Keratinocyte (primary cell): ENCODE results near the gene ZNRF1. TPM values are rescaled to one million over a fixed set of nuclear protein-coding genes. Genes with fewer than 3 reads are reported as not detected.
A peak's percentile ranks its signal among the peaks of the same experiment; 100 is the strongest.

Experiments
- DNase-seq: peaks from one replicate; pipeline ENCODE4 v3.0.0-alpha.2; 2011; ENCODE audit warnings: low read depth, missing footprints, low spot score
- FAIRE-seq: peaks from 2 replicates; lab custom pipeline; 2011; peaks lifted over from hg19 to GRCh38; lab: Jason Lieb, UNC
- H2AFZ ChIP-seq: 2 replicates; pipeline ENCODE4 v1.6.0; 2012; ENCODE audit warnings: low read length, control low read depth, inconsistent platforms; ENCODE audit not compliant: control insufficient read depth
- H3K27ac ChIP-seq: 2 replicates; pipeline ENCODE4 v1.5.1; 2011; ENCODE audit warnings: low read length; ENCODE audit not compliant: control insufficient read depth, insufficient read depth
- H3K27me3 ChIP-seq: 3 replicates; pipeline ENCODE4 v1.6.0; 2011; ENCODE audit warnings: low read length; ENCODE audit not compliant: control insufficient read depth, insufficient read depth; ENCODE audit errors: extremely low read depth
- H3K36me3 ChIP-seq, 2 experiments: 2 replicates in 1 of 2; 3 replicates in 1 of 2; pipeline ENCODE4 v1.5.1; 2011; ENCODE audit warnings: low read length in 2 of 2, mild to moderate bottlenecking in 1 of 2; ENCODE audit not compliant: control insufficient read depth in 2 of 2, insufficient read depth in 2 of 2; ENCODE audit errors: extremely low read depth in 1 of 2
- H3K4me1 ChIP-seq: 3 replicates; pipeline ENCODE4 v1.5.1; 2011; ENCODE audit warnings: low read length; ENCODE audit not compliant: control insufficient read depth, insufficient read depth; ENCODE audit errors: extremely low read depth
- H3K4me2 ChIP-seq: 3 replicates; pipeline ENCODE4 v1.6.0; 2011; ENCODE audit warnings: low read depth, low read length; ENCODE audit not compliant: control insufficient read depth, insufficient read depth; ENCODE audit errors: extremely low read depth
- H3K4me3 ChIP-seq, 3 experiments: fragments of 200-600 bp in 1 of 3; sonication (generic) in 1 of 3; 2 replicates in 2 of 3; 3 replicates in 1 of 3; pipeline ENCODE4 v1.5.1; 2011 to 2016; ENCODE audit warnings: low read length in 3 of 3, mild to moderate bottlenecking in 3 of 3, control low read depth in 2 of 3, inconsistent platforms in 1 of 3, low read depth in 1 of 3, mixed read lengths in 1 of 3, mixed run types in 1 of 3, moderate library complexity in 1 of 3; ENCODE audit not compliant: control insufficient read depth in 2 of 3, insufficient read depth in 2 of 3; ENCODE audit errors: extremely low read depth in 1 of 3
- H3K79me2 ChIP-seq: 2 replicates; pipeline ENCODE4 v1.6.0; 2012; ENCODE audit warnings: low read length; ENCODE audit not compliant: control insufficient read depth, insufficient read depth
- H3K9ac ChIP-seq: 3 replicates; pipeline ENCODE4 v1.6.0; 2011; ENCODE audit warnings: low read length; ENCODE audit not compliant: control insufficient read depth, insufficient read depth; ENCODE audit errors: extremely low read depth
- H3K9me1 ChIP-seq: 3 replicates; pipeline ENCODE4 v1.6.0; 2011; ENCODE audit warnings: low read length; ENCODE audit not compliant: control insufficient read depth, insufficient read depth; ENCODE audit errors: extremely low read depth
- H3K9me3 ChIP-seq: 2 replicates; pipeline ENCODE4 v1.5.1; 2012; ENCODE audit warnings: low read depth, low read length; ENCODE audit not compliant: control insufficient read depth
- H4K20me1 ChIP-seq: 3 replicates; pipeline ENCODE4 v1.6.0; 2011; ENCODE audit warnings: low read length; ENCODE audit not compliant: control insufficient read depth, insufficient read depth; ENCODE audit errors: extremely low read depth
- CTCF ChIP-seq, 3 experiments: IDR thresholded peaks in 1 of 3; conservative IDR thresholded peaks in 1 of 3; optimal IDR thresholded peaks in 1 of 3; 2 replicates in 2 of 3; 3 replicates in 1 of 3; pipeline versions ENCODE3 to v1.5.1; 2011; ENCODE audit warnings: low read length in 3 of 3, mild to moderate bottlenecking in 3 of 3, moderate library complexity in 2 of 3, control low read depth in 1 of 3, inconsistent platforms in 1 of 3; ENCODE audit not compliant: insufficient read depth in 2 of 3; ENCODE audit errors: extremely low read depth in 1 of 3
- EZH2 ChIP-seq: IDR thresholded peaks from one replicate; pipeline ENCODE4 v1.6.1; 2012; ENCODE audit warnings: inconsistent platforms, mild to moderate bottlenecking, low read length, moderate library complexity
- dilution Hi-C: fragments of 300-500 bp; cut with MboI; formaldehyde crosslinking; loops from one replicate; pipeline ENCODE4 v1.7.0; 2020; ENCODE audit warnings: low sequenced_read_pairs; ENCODE audit not compliant: extremely low pct_ligation_motif_present
- polyA plus RNA-seq, 5 experiments: library from polyadenylated mRNA; depleted of rRNA in 3 of 5; stranded (reverse) in 3 of 5; stranded (forward) in 1 of 5; unstranded in 1 of 5; fragments of >200 nt; gene quantifications; 1 replicate in 1 of 5; 2 replicates in 3 of 5; 3 replicates in 1 of 5; pipeline versions ENCODE4 v1.2.1 to v1.2.3, GENCODE V29; 2011 to 2012; ENCODE audit warnings: missing spikeins in 2 of 5, low read depth in 1 of 5, low replicate concordance in 1 of 5

ZNRF1 gene
- polyA plus RNA-seq, 1 donor (not counting 4 experiments of a cell fraction or from before 2014, with no cell fraction given), result 19.1 TPM

- Histone ChIP-seq H3K9ac (no peak overlapping the region), H3K9me3 (no peaks in the 10 kb centered on the region), H2AFZ (no peak overlapping the region), H3K4me1 (peaks cover 38% of the 10 kb centered on the region), H3K9me1 (peaks cover 12% of the 10 kb centered on the region), H3K79me2 (no peaks in the 10 kb centered on the region), H3K27me3 (no peaks in the 10 kb centered on the region), H3K4me3 (no peak overlapping the region), H3K36me3 (peaks cover 2 to 7% of the 10 kb centered on the region in 2 experiments), H3K4me2 (no peak overlapping the region), H4K20me1 (no peaks in the 10 kb centered on the region), H3K27ac (no peak overlapping the region)
- TF ChIP-seq EZH2, result no peak
- TF ChIP-seq CTCF (optimal IDR thresholded peaks at IDR 0.05 in 1 of 3, IDR thresholded peaks at IDR 0.05 in 1 of 3, conservative IDR thresholded peaks at IDR 0.05 in 1 of 3; ENCODE audit: extremely low read depth in 1 of 3, insufficient read depth in 2 of 3, low read length in 3 of 3), result no peak
- dilution Hi-C loops, result no loop called here
- DNase-seq (no peak), FAIRE-seq (peak; percentile 13)
Observed at GRCh38 chr16:75099075-75099667, 100.3 kb downstream of the ZNRF1 start.

GRCh38 chr16:75099738-75100602, 101.1 kb downstream of the ZNRF1 start:
- Histone ChIP-seq H2AFZ (no peak overlapping the region), H4K20me1 (no peaks in the 10 kb centered on the region), H3K4me2 (no peak overlapping the region), H3K9me3 (no peaks in the 10 kb centered on the region), H3K9me1 (peaks cover 12% of the 10 kb centered on the region), H3K4me1 (peaks cover 38% of the 10 kb centered on the region), H3K27ac (no peak overlapping the region), H3K9ac (no peak overlapping the region), H3K36me3 (peaks cover 1 to 7% of the 10 kb centered on the region in 2 experiments), H3K4me3 (no peak overlapping the region), H3K79me2 (no peaks in the 10 kb centered on the region), H3K27me3 (no peaks in the 10 kb centered on the region)
- FAIRE-seq (peak; percentile 49), DNase-seq (no peak)
- dilution Hi-C loops, result no loop called here
- TF ChIP-seq EZH2 (no peak), CTCF (optimal IDR thresholded peaks at IDR 0.05 in 1 of 3, IDR thresholded peaks at IDR 0.05 in 1 of 3, conservative IDR thresholded peaks at IDR 0.05 in 1 of 3; ENCODE audit: extremely low read depth in 1 of 3, insufficient read depth in 2 of 3, low read length in 3 of 3) (no peak)
